HepG2 (cell line): ENCODE data around the gene OSBPL5. TPM values are rescaled to one million over a fixed set of nuclear protein-coding genes. Genes with fewer than 3 reads are reported as not detected.

Experiments
- ATAC-seq: fragments of 200-7000 bp; cut with Tn5 transposase; 3 replicates; pipeline ENCODE4 v1.9.1; 2020; ENCODE audit warnings: mild to moderate bottlenecking, moderate library complexity
- BruUV-seq: library from RNA; stranded (reverse); fragments of 400-500 nt; replicated peaks from 2 replicates; lab custom pipeline; 2021; lab: Mats Ljungman, UMichigan
- CTCF ChIA-PET: fragments of 300-600 bp; formaldehyde crosslinking; extraction: SDS; loops from one replicate; lab custom pipeline; 2021; ENCODE audit warnings: low total read pairs, inconsistent platforms, low intra/inter-chr PET ratio; lab: Yijun Ruan, JAX
- POLR2A ChIA-PET: fragments of 350-600 bp; sonication (Branson Sonifier 250); formaldehyde crosslinking; loops from one replicate; lab custom pipeline; 2020; ENCODE audit warnings: antibody characterized with exemption, inconsistent platforms; lab: Yijun Ruan, JAX
- DNase-seq: peaks from one replicate; pipeline ENCODE4 v3.0.0-alpha.2; 2015; ENCODE audit warnings: low spot score
- FAIRE-seq: peaks from 3 replicates; lab custom pipeline; 2011; peaks lifted over from hg19 to GRCh38; lab: Jason Lieb, UNC
- H2AFZ ChIP-seq: one replicate; pipeline ENCODE4 v1.6.1; 2011; ENCODE audit warnings: low read length, inconsistent platforms
- H3K27ac ChIP-seq: fragments of 300-600 bp; 3 replicates; pipeline ENCODE4 v1.8.0; 2011; ENCODE audit warnings: mixed run types, mild to moderate bottlenecking, mixed read lengths, low read length, inconsistent platforms; ENCODE audit not compliant: insufficient read depth; ENCODE audit errors: extremely low read length
- H3K27me3 ChIP-seq, 2 experiments: fragments of 200-600 bp in 1 of 2; 2 replicates in 1 of 2; 3 replicates in 1 of 2; pipeline versions ENCODE4 v1.6.0 to v1.8.0; 2011; ENCODE audit warnings: low read length in 2 of 2, mild to moderate bottlenecking in 2 of 2, moderate library complexity in 2 of 2, inconsistent platforms in 1 of 2; ENCODE audit not compliant: insufficient read depth in 2 of 2, control insufficient read depth in 1 of 2
- H3K36me3 ChIP-seq, 2 experiments: fragments of 200-600 bp in 1 of 2; replicated peaks in 1 of 2; 2 replicates in 1 of 2; 3 replicates in 1 of 2; pipeline versions ENCODE4 v1.5.1 to v1.8.0; 2011; ENCODE audit warnings: low read length in 2 of 2, inconsistent platforms in 1 of 2; ENCODE audit not compliant: insufficient read depth in 2 of 2, control insufficient read depth in 1 of 2
- H3K4me1 ChIP-seq: 2 replicates; pipeline ENCODE4 v1.5.1; 2012; ENCODE audit warnings: low read length, inconsistent platforms; ENCODE audit not compliant: insufficient read depth
- H3K4me2 ChIP-seq: 2 replicates; pipeline ENCODE4 v1.6.0; 2011; ENCODE audit warnings: low read depth, low read length, inconsistent platforms
- H3K4me3 ChIP-seq, 3 experiments: fragments of 200-600 bp in 1 of 3; sonication (generic), shearing (Covaris generic) in 1 of 3; replicated peaks in 1 of 3; 2 replicates each; pipeline ENCODE4 v1.5.1; 2011 to 2016; ENCODE audit warnings: low read length in 3 of 3, inconsistent platforms in 2 of 3, low read depth in 2 of 3, mild to moderate bottlenecking in 2 of 3, control low read depth in 1 of 3, mixed read lengths in 1 of 3; ENCODE audit not compliant: insufficient read depth in 1 of 3
- H3K79me2 ChIP-seq: one replicate; pipeline ENCODE4 v1.6.1; 2011; ENCODE audit warnings: low read length, inconsistent platforms; ENCODE audit not compliant: insufficient read depth
- H3K9ac ChIP-seq: 2 replicates; pipeline ENCODE4 v1.6.0; 2011; ENCODE audit warnings: mild to moderate bottlenecking, low read depth, low read length, inconsistent platforms; ENCODE audit not compliant: insufficient read depth
- H3K9me3 ChIP-seq: 2 replicates; pipeline ENCODE4 v1.5.1; 2012; ENCODE audit warnings: mild to moderate bottlenecking, low read length
- H4K20me1 ChIP-seq: 2 replicates; pipeline ENCODE4 v1.6.0; 2011; ENCODE audit warnings: inconsistent platforms, mild to moderate bottlenecking, low read length, moderate library complexity; ENCODE audit not compliant: insufficient read depth
- CC2D1A ChIP-seq: sonication (generic); formaldehyde crosslinking; IDR thresholded peaks from 2 replicates; pipeline ENCODE4 v1.8.1; 2023; ENCODE audit warnings: mild to moderate bottlenecking, missing genetic modification reagents
- HNRNPUL1 ChIP-seq: fragments of 200-400 bp; formaldehyde crosslinking; IDR thresholded peaks from 2 replicates; pipeline ENCODE4 v1.6.1; 2017; ENCODE audit warnings: low read depth, mild to moderate bottlenecking, low read length, moderate library complexity
- LCORL ChIP-seq, 2 experiments: fragments of 450-650 bp in 1 of 2; sonication (generic) in 1 of 2; formaldehyde crosslinking in 1 of 2; IDR thresholded peaks; 2 replicates each; pipeline versions ENCODE4 v1.5.0 to v1.6.1; 2017 to 2020; ENCODE audit warnings: antibody characterized with exemption in 1 of 2, missing genetic modification reagents in 1 of 2
- NFRKB ChIP-seq: fragments of 450-650 bp; IDR thresholded peaks from 2 replicates; pipeline ENCODE4 v1.6.1; 2017
- PBX2 ChIP-seq: IDR thresholded peaks from 2 replicates; pipeline ENCODE4 v1.6.1; 2016; ENCODE audit warnings: control low read depth
- TCF7L2 ChIP-seq: IDR thresholded peaks from 2 replicates; pipeline ENCODE4 v1.6.1; 2011; ENCODE audit warnings: mild to moderate bottlenecking, low read depth, low read length, moderate library complexity
- TRAFD1 ChIP-seq: sonication (generic); formaldehyde crosslinking; IDR thresholded peaks from 2 replicates; pipeline ENCODE4 v1.5.1; 2020; ENCODE audit warnings: missing genetic modification reagents, mild to moderate bottlenecking, borderline replicate concordance
- ZNF207 ChIP-seq: fragments of 450-650 bp; IDR thresholded peaks from 2 replicates; pipeline ENCODE4 v1.6.1; 2016; ENCODE audit warnings: antibody characterized with exemption, borderline replicate concordance
- ZNF3 ChIP-seq: IDR thresholded peaks from 2 replicates; pipeline ENCODE4 v1.7.0; 2017; ENCODE audit warnings: inconsistent platforms
- ZNF326 ChIP-seq: sonication (generic); formaldehyde crosslinking; IDR thresholded peaks from 2 replicates; pipeline ENCODE4 v1.4.0; 2020; ENCODE audit warnings: missing genetic modification reagents, borderline replicate concordance
- ZNF749 ChIP-seq: sonication (generic); formaldehyde crosslinking; IDR thresholded peaks from 2 replicates; pipeline ENCODE4 v1.8.0; 2022; ENCODE audit warnings: mild to moderate bottlenecking, missing genetic modification reagents, moderate library complexity, borderline replicate concordance
- in situ Hi-C: cut with HindIII; loops from 2 replicates; pipeline ENCODE4 v1.10.0; 2017; ENCODE audit warnings: low pct_unique_long_range_greater_than_20kb; ENCODE audit not compliant: extremely low pct_ligation_motif_present
- intact Hi-C: fragments of 100-400 bp; cut with micrococcal nuclease; formaldehyde crosslinking; loops from one replicate; pipeline ENCODE4 v1.10.0; 2022; ENCODE audit not compliant: unreplicated experiment
- polyA plus RNA-seq, 8 experiments: library from polyadenylated mRNA; depleted of rRNA in 3 of 8; stranded (reverse) in 7 of 8; unstranded in 1 of 8; fragments of >200 nt; fragmentation: Illumina TruSeq in 4 of 8; extraction: Trizol in 4 of 8; gene quantifications; 2 replicates each; pipeline versions ENCODE4 v1.2.1 to v1.2.3, GENCODE V29; 2011 to 2016; ENCODE audit warnings: low read depth in 4 of 8, missing spikeins in 1 of 8, mixed read lengths in 1 of 8; ENCODE audit not compliant: insufficient read depth in 1 of 8
- total RNA-seq, 5 experiments: library from RNA; depleted of rRNA; stranded (reverse); fragments of >200 nt; fragmentation: Illumina TruSeq; extraction: Trizol; gene quantifications; 2 replicates each; pipeline ENCODE4 v1.2.3, GENCODE V29; 2016; ENCODE audit warnings: low read depth in 1 of 5

OSBPL5 gene
- total and polyA plus RNA-seq, 2 of the 13 experiments (the other 11 are each of a cell fraction or from before 2014, with no cell fraction given) = not detected

- TF ChIP-seq PBX2 (no peak), ZNF207 (no peak), LCORL (IDR thresholded peaks at IDR 0.05) (no peak), LCORL (CRISPR knock-in tag; IDR thresholded peaks at IDR 0.05) (no peak), ZNF326 (CRISPR knock-in tag) (no peak), TRAFD1 (CRISPR knock-in tag) (no peak), TCF7L2 (no peak)
These were observed 11.4 kb upstream of the OSBPL5 start (continued) for GRCh38 chr11:3176487-3176886.

GRCh38 chr11:3175194-3175593 is 10.1 kb upstream of the OSBPL5 start:
- Histone ChIP-seq H3K4me1 (no peaks in the 10 kb centered on the region), H2AFZ (no peak overlapping the region), H4K20me1 (no peaks in the 10 kb centered on the region), H3K9me3 (peaks cover 17% of the 10 kb centered on the region), H3K79me2 (no peaks in the 10 kb centered on the region), H3K27me3 (peaks cover 6 to 23% of the 10 kb centered on the region in 2 experiments; a peak in 3 of 5 replicates), H3K27ac (no peak overlapping the region), H3K36me3 (no peaks in the 10 kb centered on the region), H3K4me2 (no peak overlapping the region), H3K4me3 (no peak overlapping the region), H3K9ac (no peak overlapping the region)
- no peak for DNase-seq
- BruUV-seq = no TSS peak
- TF ChIP-seq HNRNPUL1 (no peak), NFRKB (no peak), CC2D1A (CRISPR knock-in tag) (no peak), ZNF749 (no peak), ZNF3 (CRISPR knock-in tag) (no peak)
- no peak for ATAC-seq
- CTCF ChIA-PET = no interaction called here
- FAIRE-seq = no peak
- POLR2A ChIA-PET = no interaction called here
- in situ Hi-C loops = no loop called here
- intact Hi-C loops = no loop called here
